NOMO-1 (cell line): ENCODE data around the gene TMEM168.
"Not testable (repeated sequence)": the region's sequence is repeated elsewhere in the genome, so short reads cannot be mapped to it uniquely, and the experiment has no call there.

Source experiments
- DNase-seq, 2 experiments: peaks; one replicate each; lab custom pipeline; 2025; ENCODE audit not compliant: unreplicated experiment in 2 of 2; lab: John Stamatoyannopoulos, UW

The TMEM168 gene

DNA sequence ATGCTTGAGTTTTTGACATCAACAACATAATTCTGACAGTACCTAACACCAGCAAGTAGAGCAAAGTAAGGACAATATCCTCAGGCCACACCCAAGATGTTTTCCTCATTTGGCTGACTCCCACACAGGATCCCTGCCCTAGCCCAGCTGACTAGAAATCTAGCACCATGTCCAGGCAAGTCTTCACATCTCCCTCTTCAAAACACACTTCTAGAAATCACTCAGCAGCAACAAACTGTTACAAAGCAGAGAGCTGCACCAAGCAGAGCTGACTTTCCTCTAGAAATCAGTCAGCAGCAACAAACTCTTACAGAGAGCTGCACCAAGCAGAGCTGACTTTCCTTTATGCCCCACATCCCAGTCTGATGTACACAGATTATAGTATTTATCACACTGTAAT, 7.7 kb downstream of the TMEM168 start:
- no peak for DNase-seq

DNA sequence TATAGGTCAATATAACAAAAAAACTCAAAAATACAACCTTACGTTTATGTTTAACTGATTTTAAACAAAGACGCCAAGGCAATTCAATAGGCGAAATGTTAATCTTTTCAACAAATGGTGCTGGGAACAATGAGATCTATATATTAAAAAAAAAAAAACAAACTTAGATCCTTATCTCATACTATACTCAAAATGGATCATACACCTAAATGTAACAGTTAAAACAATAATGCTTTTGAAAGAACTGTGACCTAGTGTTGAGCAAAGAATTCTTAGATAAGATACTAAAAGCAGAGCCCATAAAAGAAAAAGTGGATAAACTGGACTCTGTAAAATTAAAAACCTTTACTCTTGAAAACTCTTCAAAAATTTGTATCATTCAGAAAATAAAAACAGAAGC, 8.6 kb downstream of the TMEM168 start:
- no peak for DNase-seq

- DNase-seq = no peak
Observed at GRCh38 chr7:112781110-112781509, 9.1 kb downstream of the TMEM168 start.

- DNase-seq = no peak
Observed at GRCh38 chr7:112779667-112780066, 10.5 kb downstream of the TMEM168 start.

DNA sequence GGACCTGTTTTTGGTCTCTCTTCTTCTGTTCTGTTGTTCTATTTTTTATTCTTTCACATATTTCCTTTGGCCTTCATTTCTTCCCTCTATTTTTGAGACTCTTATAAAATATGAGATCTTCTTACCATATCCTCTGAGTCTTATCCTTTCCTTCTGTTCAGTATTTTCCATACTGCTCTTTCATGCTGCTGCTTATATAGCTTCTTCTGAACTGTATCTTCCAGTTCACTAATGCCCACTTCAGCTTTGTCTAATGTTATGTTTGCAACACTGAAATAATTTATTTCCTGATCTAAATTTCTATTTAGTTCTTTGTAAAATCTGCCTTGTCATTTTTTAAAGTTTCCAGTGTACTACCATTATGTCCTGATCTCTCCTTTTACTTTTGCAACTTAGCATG, 12.8 kb downstream of the TMEM168 start:
- no peak for DNase-seq

- DNase-seq = no peak
Observed at GRCh38 chr7:112771166-112771565, 19.0 kb downstream of the TMEM168 start.

DNA sequence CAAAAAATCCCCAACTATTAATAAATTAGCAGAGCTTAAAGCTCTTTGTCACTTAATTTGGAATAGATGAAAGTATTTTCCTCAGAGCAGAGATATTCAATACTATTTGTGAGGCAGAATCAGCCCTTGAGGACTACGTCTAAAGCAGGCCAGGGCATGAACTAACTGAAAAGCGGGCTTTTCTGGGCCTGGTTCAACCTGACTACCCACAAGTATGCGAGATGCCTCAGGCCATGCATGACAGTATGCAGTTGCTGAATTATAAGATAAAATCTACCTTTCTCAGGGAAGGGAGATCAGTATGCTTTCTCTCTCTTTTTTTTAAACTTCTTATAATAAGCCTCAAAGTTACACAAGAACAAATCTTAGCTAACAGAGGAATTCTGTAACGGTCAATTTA, 20.1 kb downstream of the TMEM168 start:
- no peak for DNase-seq

- DNase-seq = no peak
Observed at GRCh38 chr7:112765105-112765504, 25.1 kb downstream of the TMEM168 start.

- DNase-seq = no peak
Observed at GRCh38 chr7:112763996-112764395, 26.2 kb downstream of the TMEM168 start.

GRCh38 chr7:112763298-112763697, 26.9 kb downstream of the TMEM168 start:
- no peak for DNase-seq

- no peak for DNase-seq
Observed at GRCh38 chr7:112759905-112760304, 30.3 kb downstream of the TMEM168 start.

DNA sequence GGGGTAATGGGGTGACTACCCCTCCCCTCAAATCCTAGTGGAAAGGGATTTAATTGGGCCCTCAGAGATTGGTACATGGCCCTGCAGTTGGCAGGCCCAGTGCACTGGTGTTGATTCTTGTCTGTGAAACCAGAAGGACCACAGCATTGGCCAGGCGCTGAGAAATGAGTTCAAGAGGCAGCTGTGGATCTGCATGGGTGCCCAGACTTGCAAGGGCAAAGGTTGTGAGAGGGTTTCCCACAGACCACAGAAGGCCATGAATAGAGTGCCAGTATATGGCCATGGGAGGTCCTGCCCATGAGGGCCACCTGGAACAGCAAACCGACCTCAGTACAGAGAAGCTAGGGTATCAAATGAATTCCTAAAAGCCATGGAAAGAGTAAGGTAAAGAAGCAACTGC, 32.9 kb downstream of the TMEM168 start:
- no peak for DNase-seq

- no peak for DNase-seq
Observed at GRCh38 chr7:112753298-112753697, 36.9 kb downstream of the TMEM168 start.

DNA sequence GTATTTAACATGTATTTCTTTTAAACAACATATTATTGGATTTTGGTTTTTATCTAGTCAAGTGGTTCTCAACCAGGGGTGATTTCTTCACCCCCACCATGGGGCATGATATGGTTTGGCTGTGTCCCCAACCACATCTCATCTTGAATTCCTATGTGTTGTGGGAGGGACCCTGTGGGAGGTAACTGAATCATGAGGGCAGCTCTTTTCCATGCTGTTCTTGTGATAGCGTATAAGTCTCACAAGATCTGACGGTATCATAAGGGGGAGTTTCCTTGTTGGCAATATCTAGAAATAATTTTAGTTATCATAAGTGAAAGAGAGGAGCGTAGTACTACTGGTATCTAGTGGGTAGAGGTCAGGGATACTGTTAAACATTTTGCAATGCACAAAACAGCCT, 37.6 kb downstream of the TMEM168 start:
- DNase-seq = no peak

GRCh38 chr7:112749775-112750174, 40.4 kb downstream of the TMEM168 start:
- no peak for DNase-seq

- DNase-seq = no peak
Observed at GRCh38 chr7:112748381-112748780, 41.8 kb downstream of the TMEM168 start.

- DNase-seq = no peak
Observed at GRCh38 chr7:112745635-112746034, 44.6 kb downstream of the TMEM168 start.

- no peak for DNase-seq
Observed at GRCh38 chr7:112744818-112745217, 45.4 kb downstream of the TMEM168 start.

DNA sequence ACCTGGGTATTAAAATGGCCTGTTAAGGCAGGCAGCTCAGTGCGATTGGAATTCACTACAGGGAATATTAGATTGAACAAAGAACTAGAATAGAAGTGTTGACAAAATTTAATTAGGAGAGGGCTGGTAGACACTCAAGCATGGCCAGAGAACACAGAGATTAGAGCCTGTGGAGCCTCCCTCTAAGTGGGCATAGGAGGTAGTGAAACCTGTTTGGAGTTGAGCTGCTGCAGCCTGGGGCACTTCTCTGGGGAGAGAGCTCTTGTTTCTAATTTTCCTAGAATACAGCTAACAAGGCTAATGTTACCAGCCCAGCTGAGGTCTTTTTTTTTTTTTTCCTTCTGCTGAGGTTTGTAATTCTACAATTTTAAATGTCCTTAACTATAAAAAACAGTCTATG, 46.4 kb downstream of the TMEM168 start:
- DNase-seq = no peak

DNA sequence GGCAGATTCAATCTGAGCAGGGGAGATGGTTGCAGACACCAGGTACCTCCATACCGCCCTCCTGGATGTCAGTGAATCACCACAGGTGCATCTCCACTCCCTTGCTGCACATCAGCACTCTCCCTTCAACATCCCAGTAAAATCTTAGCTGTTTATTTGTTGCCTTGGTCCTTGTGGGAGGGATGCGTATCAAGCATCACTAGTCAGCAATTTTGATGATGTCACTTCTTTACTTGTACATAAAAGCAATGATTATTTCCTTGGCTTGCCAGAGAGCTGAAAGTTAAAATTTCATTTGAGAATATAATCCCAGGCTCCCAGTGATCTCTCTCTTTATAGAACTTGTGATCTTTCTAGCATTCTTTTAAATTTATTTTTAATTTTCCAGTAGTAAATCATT, 49.5 kb downstream of the TMEM168 start:
- DNase-seq = no peak

DNA sequence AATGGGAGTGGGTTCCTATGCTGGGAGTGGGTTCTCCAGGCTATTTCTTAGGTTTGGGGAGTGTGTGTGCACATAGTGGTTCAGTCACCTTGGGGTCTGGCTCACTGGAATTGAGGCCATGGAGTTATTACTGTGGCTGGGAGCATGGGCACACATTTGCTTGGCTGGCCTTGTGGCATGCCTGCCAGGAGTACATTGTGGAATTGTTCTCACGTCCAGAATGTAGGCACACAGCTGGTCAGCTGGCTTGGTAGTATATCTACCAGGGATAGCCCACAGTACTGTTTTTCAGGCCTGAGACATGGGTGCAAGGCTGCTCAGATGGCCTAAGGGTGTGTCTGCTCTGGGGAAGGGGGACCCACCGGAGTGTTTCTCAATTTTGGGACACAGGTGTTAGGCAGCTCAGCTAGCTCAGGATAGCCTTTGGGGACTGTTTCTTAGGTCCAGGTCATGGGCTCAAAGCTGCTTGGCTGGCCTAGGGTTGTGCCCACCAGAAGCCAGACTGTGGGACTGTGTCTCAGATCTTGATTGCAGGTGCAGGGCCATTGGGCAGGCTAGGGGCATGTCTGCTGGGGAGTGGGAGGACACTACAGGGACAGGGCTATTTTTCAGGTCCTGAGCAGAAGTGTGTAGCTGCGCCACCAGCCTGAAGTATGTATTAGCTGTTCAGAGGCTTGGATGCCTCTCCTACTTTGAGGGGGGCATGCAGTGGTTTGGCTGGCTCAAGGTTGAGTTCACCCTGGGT, 50.6 kb downstream of the TMEM168 start:
- no peak for DNase-seq

- DNase-seq = no peak
Observed at GRCh38 chr7:112735261-112735660, 54.9 kb downstream of the TMEM168 start.

DNA sequence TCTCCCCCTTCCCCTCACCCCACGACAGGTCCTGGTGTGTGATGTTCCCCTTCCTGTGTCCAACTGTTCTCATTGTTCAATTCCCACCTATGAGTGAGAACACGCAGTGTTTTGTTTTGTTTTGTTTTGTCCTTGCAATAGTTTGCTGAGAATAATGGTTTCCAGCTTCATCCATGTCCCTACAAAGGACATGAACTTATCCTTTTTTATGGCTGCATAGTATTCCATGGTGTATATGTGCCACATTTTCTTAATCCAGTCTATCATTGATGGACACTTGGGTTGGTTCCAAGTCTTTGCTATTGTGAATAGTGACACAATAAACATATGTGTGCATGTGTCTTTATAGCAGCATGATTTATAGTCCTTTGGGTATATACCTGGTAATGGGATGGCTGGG, 58.9 kb downstream of the TMEM168 start:
- not testable (repeated sequence) for DNase-seq
